Tibial artery (tissue), 4 donors: ENCODE measurements around the gene RXRB.
"Not testable (repeated sequence)": the region's sequence is repeated elsewhere in the genome, so short reads cannot be mapped to it uniquely, and the experiment has no call there.

Experiments used
- DNase-seq, 2 donors: peaks; one replicate each; pipeline ENCODE4 v3.0.0-alpha.2; 2019
- H3K27ac ChIP-seq, 2 donors: fragments of 200-600 bp; sonication (generic) in 1 of 2; 1 replicate in 1 of 2; 2 replicates in 1 of 2; pipeline ENCODE4 v1.5.1; 2018 to 2019; ENCODE audit warnings: mild to moderate bottlenecking in 1 of 2
- H3K27me3 ChIP-seq, 2 donors: fragments of 200-600 bp; sonication (generic) in 1 of 2; one replicate each; pipeline versions ENCODE4 v1.5.1 to v1.6.0; 2016 to 2019
- H3K36me3 ChIP-seq, 3 donors: fragments of 200-600 bp; sonication (generic) in 2 of 3; one replicate each; pipeline ENCODE4 v1.5.1; 2016 to 2019; ENCODE audit warnings: mild to moderate bottlenecking in 2 of 3
- H3K4me1 ChIP-seq, 4 donors: fragments of 200-600 bp; sonication (generic) in 2 of 4; 1 replicate in 3 of 4; 2 replicates in 1 of 4; pipeline ENCODE4 v1.5.1; 2016 to 2019
- H3K4me3 ChIP-seq, 2 donors: fragments of 200-600 bp; sonication (generic) in 1 of 2; 1 replicate in 1 of 2; 2 replicates in 1 of 2; pipeline ENCODE4 v1.5.1; 2018 to 2019; ENCODE audit warnings: mild to moderate bottlenecking in 2 of 2
- H3K9me3 ChIP-seq, 3 donors: fragments of 200-600 bp; sonication (generic) in 1 of 3; one replicate each; pipeline ENCODE4 v1.5.1; 2016 to 2019
- intact Hi-C: fragments of 100-400 bp; cut with DNase I; formaldehyde crosslinking; loops from one replicate; pipeline ENCODE4 v1.15.0; 2023; ENCODE audit warnings: low total_unique reads
- TF ChIP-seq, protein P1 (sequence below), 2 experiments: fragments of 200-600 bp in 1 of 2; fragments of 450-650 bp in 1 of 2; IDR thresholded peaks; one replicate each; pipeline ENCODE4 v1.5.1; 2017 to 2019; ENCODE audit warnings: antibody characterized with exemption in 2 of 2, mild to moderate bottlenecking in 1 of 2, moderate library complexity in 1 of 2

RXRB gene

DNA sequence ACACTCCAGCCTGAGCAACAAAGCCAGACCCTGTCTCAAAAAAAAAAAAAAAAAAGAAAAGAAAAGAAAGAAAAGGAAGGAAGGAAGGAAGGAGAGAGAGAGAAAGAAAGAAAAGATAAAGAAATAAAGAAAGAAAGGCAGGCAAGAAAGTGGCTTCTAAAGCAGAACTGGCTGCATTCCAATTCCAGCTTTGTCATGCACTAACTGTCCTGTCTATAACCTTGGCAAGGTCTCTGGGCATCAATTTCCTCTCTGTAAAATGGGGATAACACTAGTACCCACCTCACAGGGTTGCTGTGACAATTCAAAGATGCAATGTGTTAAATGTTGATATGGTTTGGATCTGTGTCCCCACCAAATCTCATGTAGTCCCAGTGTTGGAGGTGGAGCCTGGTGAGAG lies 35.9 kb upstream of the RXRB start:
- Histone ChIP-seq H3K27ac (no peak overlapping the region), H3K9me3 (no peaks in the 10 kb centered on the region), H3K36me3 (no peaks in the 10 kb centered on the region), H3K4me3 (no peak overlapping the region), H3K4me1 (no peaks in the 10 kb centered on the region), H3K27me3 (peaks cover 0 to 54% of the 10 kb centered on the region in 2 donors)
- intact Hi-C loops, result no loop called here
- TF ChIP-seq, protein P1, sequence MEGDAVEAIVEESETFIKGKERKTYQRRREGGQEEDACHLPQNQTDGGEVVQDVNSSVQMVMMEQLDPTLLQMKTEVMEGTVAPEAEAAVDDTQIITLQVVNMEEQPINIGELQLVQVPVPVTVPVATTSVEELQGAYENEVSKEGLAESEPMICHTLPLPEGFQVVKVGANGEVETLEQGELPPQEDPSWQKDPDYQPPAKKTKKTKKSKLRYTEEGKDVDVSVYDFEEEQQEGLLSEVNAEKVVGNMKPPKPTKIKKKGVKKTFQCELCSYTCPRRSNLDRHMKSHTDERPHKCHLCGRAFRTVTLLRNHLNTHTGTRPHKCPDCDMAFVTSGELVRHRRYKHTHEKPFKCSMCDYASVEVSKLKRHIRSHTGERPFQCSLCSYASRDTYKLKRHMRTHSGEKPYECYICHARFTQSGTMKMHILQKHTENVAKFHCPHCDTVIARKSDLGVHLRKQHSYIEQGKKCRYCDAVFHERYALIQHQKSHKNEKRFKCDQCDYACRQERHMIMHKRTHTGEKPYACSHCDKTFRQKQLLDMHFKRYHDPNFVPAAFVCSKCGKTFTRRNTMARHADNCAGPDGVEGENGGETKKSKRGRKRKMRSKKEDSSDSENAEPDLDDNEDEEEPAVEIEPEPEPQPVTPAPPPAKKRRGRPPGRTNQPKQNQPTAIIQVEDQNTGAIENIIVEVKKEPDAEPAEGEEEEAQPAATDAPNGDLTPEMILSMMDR (IDR thresholded peaks at IDR 0.05), result no peak
- no peak for DNase-seq

DNA sequence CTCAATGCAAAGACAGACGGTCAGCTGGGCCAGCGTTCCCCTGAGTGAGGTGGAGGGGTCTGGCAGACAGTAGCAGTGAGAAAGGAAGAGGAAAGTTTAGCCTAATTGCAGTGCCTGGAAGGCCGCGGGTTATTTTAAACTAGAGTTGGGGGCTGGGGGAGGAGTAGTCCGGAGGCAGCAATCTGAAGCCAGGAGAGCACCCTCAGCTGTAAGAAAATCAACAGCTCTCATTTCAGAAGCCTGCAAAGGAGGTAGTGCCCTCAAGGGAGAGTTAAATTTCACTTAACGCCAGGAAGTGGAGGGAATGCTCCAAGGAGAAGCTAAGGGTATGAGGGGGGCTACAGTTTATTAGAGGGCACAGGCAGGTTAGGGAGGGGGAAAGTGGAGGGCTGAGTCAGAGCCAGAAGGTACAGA lies 34.8 kb upstream of the RXRB start:
- no peaks in the 10 kb centered on the region for H3K36me3 ChIP-seq
- no peak overlapping the region for H3K4me3 ChIP-seq
- no peaks in the 10 kb centered on the region for H3K9me3 ChIP-seq
- no peak overlapping the region for H3K27ac ChIP-seq
- peaks cover 0 to 52% of the 10 kb centered on the region in 2 donors for H3K27me3 ChIP-seq
- DNase-seq, result peak in 1 of 2 donors; percentile 27
- TF ChIP-seq, protein P1 (IDR thresholded peaks at IDR 0.05), result no peak
- intact Hi-C loops, result no loop called here
- no peaks in the 10 kb centered on the region for H3K4me1 ChIP-seq

DNA sequence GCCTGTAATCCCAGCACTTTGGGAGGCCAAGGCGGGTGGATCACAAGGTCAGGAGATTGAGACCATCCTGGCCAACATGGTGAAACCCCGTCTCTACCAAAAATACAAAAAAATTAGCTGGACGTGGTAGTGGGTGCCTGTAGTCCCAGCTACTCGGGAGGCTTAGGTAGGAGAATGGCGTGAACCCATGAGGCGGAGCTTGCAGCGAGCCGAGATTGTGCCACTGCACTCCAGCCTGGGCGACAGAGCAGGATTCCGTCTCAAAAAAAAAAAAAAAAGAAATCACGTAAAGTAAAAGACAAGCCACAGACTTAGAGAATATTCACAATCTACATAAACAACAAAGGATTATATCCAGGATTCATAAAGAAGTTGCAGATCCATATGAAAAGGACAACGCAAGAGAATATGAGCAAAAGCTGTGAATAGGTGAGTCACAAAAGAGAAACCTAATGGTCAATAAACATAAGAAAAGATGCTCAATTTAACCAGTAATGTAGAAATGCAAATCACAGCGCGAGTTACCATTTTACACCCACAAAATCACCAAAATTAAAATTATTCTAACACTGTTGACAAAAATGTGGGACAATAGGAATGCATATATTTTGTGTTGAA lies 26.1 kb upstream of the RXRB start:
- peaks cover 0 to 35% of the 10 kb centered on the region in 2 donors for H3K27me3 ChIP-seq
- H3K9me3 ChIP-seq, H3K4me1 ChIP-seq, H3K36me3 ChIP-seq, intact Hi-C loops, H3K27ac ChIP-seq, H3K4me3 ChIP-seq: not testable (repeated sequence)
- peak in 1 of 2 donors; percentile 12 for DNase-seq

DNA sequence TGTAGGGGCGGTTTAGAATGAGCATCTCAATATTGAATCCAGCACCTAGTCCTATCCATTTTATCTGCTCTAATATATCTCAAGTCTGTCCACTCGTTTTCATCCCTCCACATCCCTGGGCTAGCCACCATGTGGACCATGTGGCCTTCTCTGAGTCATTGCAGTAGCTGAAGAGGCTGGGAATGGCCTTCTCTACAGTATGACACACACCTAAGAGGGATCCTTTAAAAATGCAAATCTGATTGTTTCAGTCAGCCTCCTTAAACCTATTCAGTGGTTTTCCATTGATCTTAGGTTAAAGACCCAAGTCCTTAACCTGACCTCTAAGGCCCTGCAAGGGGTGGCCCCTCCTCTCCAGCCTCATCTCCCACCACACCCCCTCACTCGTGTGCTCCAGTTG lies 17.2 kb upstream of the RXRB start:
- Histone ChIP-seq H3K4me1 (peaks cover 0 to 15% (median 12%) of the 10 kb centered on the region in 4 donors), H3K4me3 (no peak overlapping the region), H3K27ac (no peak overlapping the region), H3K9me3 (no peaks in the 10 kb centered on the region), H3K36me3 (no peaks in the 10 kb centered on the region), H3K27me3 (peaks cover 0 to 19% of the 10 kb centered on the region in 2 donors)
- DNase-seq, result peak in 1 of 2 donors; percentile 23
- intact Hi-C loops, result no loop called here
- TF ChIP-seq, protein P1 (IDR thresholded peaks at IDR 0.05), result no peak

DNA sequence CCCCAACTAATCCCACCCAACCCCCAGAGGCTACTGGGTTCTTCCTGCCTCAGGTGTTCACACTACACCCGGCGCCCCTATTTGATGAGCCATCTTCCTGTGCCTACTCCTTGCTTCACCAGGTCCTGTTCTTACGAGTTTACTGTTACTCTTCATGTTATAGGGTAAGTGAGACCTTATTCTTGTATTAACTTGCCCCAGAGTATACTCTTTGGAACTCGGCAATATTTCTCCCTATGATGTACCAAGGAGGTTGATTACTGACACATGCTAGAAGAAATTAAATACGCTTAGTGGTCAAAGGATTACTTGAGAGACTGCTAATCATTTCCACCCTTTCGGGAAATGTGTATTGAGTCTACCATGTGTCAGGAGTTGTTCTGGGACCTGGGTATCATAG lies 16.8 kb upstream of the RXRB start:
- no peak overlapping the region for H3K4me3 ChIP-seq
- no peaks in the 10 kb centered on the region for H3K36me3 ChIP-seq
- H3K27ac ChIP-seq, result no peak overlapping the region
- DNase-seq, result no peak
- H3K27me3 ChIP-seq, result peaks cover 0 to 19% of the 10 kb centered on the region in 2 donors
- H3K4me1 ChIP-seq, result peaks cover 0 to 19% (median 14%) of the 10 kb centered on the region in 4 donors
- TF ChIP-seq, protein P1 (IDR thresholded peaks at IDR 0.05), result no peak
- intact Hi-C loops, result no loop called here
- no peaks in the 10 kb centered on the region for H3K9me3 ChIP-seq

DNA sequence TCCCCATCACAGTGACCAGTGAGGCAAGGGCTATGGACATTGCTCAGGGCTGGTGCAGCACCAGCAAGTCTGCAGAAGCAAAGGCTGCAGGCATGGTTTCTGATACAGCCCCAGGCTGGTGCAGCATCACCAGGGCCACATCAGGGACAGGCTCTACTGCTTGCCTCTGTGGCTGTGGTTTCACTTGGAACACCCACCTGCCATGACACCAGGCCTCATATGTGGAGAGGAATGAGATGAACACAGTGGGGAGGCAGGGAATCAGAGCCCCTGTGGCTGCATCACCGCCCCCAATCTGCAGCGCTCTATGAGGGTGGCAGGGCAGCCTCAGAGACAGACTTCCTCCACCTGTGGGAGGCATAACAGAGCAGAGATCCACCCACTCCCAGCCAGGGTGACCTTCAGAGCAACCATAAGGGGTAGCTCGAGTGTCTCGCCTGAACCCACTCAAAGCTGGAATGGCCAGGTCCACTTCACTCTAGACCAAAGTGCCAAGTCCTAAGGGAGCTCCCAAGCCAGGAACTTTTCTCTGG lies 15.7 kb upstream of the RXRB start:
- TF ChIP-seq, protein P1 (IDR thresholded peaks at IDR 0.05), result no peak
- H3K36me3 ChIP-seq, result peaks cover 0 to 9% (median 5%) of the 10 kb centered on the region in 3 donors
- peaks cover 0 to 14% of the 10 kb centered on the region in 2 donors for H3K27me3 ChIP-seq
- intact Hi-C loops, result no loop called here
- H3K9me3 ChIP-seq, result no peaks in the 10 kb centered on the region
- H3K27ac ChIP-seq, result no peak overlapping the region
- H3K4me3 ChIP-seq, result no peak overlapping the region
- H3K4me1 ChIP-seq, result peaks cover 0 to 21% (median 14%) of the 10 kb centered on the region in 4 donors
- peak in 1 of 2 donors; percentile 31 for DNase-seq
